Central memory CD4-positive, alpha-beta T cell (primary cell): Measurements from ENCODE around the gene TRIM3.
"Not testable (repeated sequence)": the region's sequence is repeated elsewhere in the genome, so short reads cannot be mapped to it uniquely, and the experiment has no call there.

ENCODE experiments used
- DNase-seq: peaks from one replicate; pipeline ENCODE4 v3.0.0; 2022
- total RNA-seq, 3 experiments: gene quantifications; one replicate each; lab custom pipeline; 2026; lab: John Stamatoyannopoulos, UW

TRIM3 gene
- 1.7 to 19.1 (median 16.6) reads per million in 3 experiments for total RNA-seq

DNA sequence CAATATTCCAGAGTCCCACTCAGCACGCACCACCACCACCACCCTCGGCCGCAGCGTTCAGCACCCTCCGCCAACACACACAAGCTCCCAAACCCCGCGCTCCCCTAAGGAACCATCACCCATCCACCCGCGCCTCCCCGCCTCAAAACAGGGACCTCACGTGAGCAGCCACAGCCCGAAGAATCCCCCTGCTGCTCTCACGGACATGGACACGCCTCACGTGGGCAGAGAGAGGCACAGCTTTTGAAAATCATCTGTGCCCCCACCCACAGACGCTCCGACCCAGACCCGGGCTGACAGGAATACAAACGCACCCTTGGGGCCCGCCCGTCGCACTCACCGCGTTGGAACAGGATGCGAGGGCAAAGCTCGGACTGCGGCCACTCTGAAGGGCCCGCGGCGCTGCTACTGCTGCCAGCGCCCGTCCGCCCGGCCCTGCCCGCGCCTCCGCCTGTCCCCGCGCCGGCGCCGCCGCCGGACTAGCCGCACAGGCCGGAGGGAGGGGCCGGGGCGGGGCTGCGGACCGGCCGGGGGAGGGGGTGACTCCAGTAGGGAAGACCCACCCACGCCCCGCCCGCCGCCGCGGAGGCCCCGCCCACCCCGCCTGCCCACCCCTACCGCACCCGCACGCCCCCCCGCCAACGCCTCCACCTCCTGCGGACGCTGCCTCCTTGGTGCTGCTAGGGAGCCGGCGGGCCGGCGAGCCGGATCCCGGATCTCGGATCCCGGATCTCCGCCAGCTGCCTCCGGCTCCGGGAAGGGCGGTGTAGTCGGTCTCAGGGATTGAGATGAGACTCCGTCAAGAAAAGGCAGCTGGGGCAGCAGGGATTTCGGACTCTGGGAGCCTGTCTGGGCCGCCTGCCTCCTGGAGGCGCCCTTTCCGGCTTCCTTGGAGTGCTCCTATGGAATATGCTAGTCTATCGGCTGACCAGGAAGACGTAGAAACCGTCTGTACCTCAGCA is at the start of gene TRIM3:
TRIM3 (minus strand) TSS at position 491 of the 962 bp plus-strand sequence. CDS start 8,246 bp downstream, outside the sequence.
- peak; percentile 49 for DNase-seq

DNA sequence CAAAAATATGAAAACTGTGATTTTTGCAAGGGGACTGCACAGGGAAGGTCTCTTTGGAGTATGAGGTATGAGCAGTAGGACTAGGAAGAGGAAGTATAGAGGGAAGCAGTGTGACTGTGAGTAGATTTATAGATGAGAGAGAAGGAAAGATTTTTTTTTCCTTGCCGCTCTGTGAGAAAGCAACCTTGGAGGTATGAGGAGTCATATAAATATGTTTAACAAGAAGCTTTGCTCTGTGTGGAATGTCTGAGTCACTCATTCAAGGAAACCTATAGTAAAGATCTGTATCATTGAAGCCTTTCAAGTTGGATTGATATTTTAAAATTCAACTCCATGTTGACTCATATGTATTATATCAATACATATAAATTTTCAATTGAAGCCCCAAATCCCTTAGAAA is 49.5 kb upstream of the TRIM3 start:
- DNase-seq, result no peak

DNA sequence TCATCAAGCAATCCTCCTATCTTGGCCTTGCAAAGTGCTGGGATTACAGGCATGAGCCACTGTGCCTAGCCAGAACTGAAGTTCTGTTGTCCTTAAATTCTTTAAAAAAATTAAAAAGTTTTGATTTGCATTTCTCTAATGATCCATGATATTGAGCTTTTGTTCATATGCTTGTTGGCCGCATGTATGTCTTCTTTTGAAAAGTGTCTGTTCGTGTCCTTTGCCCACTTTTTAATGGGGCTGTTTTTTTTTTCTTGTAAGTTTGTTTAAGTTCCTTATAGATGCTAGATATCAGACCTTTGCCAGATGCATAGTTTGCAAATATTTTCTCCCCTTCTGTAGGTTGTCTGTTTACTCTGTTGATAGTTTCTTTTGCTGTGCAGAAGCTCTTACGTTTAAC is 48.2 kb upstream of the TRIM3 start:
- DNase-seq, result not testable (repeated sequence)

DNA sequence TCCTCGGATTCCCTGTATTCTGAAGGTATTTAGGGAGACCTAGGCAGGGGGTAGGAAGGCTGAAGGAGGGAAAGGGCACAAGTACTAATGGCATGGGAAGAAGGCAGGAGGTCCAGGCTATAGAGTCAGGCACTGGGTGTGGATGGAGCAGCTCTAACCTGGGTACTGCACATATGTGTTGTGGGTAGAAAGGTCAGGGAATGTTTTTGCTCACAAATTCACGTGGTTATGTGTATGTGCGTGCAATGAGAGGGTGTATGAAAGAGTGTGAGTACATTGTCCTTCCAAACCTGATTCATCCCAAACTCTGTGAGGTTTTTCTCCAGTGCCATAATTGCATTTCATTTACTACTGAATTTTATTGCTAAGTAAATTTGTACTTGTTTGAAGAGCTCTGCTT is 46.5 kb upstream of the TRIM3 start:
- DNase-seq, result no peak

DNA sequence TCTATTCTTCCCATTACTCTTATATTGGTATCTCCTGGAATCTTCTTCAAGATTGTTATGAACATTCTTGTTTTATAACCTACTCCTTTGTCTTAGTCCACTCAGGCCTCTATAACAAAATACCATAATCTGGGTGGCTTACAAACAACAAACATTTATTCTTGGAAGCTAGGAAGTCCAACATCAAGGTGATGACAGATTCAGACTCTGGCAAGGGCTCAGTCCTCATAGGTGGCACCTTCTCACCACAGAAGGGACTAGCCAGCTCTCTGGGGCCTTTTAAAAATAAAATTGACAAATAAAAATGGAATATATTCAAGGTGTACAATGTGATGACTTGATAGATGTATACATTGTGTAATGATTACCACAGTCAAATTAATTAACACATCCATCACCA is 43.1 kb upstream of the TRIM3 start:
- DNase-seq, result no peak

DNA sequence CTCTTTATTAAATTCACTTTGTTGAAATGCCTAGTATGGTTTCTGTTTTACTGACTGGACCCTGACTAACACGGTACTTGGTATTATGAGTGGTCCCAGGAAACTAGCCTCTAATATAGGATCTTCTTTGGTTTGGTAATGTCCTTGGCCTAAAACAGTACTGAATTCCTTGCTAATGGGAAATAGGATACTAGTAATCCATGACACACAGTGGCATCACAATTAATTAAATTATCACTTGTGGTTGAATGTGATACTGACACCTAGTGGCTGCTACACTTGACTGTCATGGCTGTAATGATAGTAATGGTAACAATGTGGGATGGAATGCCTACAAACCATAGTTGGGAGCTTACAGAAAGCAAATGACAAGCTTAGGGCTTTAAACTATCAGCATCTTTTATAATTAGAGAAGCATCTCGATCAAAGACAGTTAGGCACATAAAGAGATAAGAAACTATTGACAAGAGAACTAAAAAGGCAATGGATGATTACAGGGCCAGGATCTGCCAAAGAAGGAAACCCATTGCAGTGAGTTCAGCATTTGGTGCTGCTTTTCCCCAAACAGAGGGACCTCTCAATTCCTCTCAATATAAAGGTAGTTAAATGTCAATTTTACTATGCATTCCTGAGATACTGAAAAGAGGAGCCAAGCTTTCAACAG is 32.0 kb upstream of the TRIM3 start:
- DNase-seq, result peak; percentile 16

DNA sequence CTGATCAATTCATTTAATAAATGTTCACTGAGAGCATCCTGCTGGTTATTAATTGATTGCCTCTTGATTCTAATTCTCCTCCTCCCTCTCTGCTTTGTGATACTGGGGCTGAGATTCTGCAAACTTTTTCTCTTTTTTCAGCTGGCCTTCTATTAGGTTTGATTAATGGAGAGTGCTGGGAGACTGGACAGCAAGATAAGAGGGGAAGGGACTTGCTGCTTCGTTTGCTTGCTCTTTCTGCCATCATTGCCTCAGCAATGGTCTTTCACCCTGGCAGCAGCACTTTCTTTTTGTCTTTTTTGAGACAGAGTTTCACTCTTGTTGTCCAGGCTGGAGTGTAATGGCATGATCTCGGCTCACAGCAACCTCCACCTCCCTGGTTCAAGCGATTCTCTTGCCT is 30.4 kb upstream of the TRIM3 start:
- no peak for DNase-seq

DNA sequence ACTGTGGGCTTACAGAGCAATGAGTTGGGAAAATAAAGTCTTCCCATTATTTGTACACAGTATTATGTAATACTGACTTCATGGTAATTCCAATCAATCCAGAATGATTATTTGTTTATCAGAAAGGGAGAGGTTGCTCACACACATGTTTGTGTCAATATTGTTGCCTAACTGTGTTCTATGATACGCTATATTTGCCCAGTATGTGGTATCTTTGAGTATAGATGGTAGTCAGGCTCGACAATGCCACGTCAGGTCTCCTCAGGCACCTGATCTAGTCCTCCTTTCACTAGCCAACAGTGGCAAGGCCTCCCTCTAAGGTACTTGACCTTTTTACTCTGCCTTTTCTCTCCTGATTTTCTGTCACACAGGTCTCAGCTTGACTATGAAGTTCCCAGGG is 28.6 kb upstream of the TRIM3 start:
- no peak for DNase-seq

DNA sequence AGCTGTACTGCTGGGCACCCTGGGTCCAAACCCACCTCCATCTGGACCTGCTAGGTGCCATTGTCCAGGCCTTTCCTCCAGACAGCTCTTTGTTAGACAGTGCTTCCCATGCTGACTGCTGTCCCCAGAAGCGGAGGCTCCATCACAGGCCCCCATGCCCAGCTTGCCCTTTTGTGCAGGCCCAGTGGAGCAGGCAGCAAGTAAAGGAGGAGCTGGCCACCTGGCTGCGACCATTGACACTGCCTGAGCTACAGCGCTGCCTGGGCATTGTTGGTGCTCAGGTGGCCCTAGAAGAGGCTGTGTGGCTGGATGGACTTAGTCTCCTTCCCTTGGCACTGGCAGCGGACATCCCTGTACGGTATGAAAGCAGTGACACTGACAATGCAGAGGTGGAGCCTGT is 24.8 kb upstream of the TRIM3 start:
- no peak for DNase-seq

DNA sequence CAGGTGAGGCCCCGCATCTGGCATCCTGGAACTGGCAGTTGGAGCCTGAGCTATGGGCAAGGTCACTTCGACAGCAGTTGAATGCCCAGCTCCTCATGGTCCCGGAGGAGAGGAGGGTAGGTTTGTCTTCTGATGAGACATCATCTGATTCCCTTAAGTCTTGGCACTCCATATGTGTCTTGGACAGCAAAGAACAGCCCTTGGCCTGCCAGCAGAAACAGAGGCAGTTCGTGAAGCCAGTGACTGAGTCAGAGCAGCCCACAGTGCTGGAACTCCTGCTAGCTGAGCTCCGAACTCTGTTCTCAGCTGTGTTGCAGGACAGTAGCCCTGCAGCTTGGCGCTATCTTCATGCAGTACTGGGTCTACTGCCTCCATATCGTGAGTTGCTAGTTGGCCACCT is 24.4 kb upstream of the TRIM3 start:
- DNase-seq, result no peak

DNA sequence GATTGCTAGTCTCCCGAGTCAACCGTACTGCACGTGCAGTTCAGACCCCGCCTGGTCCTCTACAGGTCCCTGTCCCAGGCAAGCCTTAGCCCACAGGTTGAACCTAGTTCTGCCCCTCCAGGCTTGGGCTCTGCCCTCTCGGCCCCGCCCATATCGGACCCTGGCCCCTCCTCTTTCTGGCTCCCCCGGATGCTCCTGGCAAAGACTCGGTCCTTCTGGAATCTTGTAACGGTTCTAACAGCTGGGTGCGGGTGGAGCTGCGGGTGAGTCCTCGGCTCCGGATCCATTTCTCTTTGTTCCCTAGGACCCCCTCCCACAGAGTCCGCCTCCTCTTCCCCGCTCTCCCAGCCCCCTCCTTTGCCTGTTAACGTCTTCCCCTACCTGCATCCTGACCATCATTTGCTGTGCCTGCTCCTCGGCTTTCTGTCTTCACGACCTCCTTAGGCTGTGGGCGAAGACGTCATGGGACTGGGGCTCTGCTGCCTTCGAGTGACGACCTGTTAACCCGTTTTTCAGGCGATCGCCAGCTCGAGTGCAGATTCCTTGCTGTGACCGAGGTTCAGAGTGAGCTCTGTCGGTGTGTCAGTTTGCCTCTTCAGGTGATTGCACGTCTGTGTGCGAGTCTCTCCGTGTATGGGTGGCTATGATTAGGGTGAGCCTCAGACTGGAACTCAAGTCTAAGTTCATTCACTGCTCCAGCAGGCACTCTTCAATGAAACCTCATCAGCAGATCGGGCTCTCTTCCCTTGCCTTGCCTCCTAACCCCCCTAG is 23.5 kb upstream of the TRIM3 start, which contains the start of gene DNHD1:
DNHD1 (plus strand) TSS at position 212 of the 771 bp plus-strand sequence. CDS start 936 bp downstream, outside the sequence.
- no peak for DNase-seq

DNA sequence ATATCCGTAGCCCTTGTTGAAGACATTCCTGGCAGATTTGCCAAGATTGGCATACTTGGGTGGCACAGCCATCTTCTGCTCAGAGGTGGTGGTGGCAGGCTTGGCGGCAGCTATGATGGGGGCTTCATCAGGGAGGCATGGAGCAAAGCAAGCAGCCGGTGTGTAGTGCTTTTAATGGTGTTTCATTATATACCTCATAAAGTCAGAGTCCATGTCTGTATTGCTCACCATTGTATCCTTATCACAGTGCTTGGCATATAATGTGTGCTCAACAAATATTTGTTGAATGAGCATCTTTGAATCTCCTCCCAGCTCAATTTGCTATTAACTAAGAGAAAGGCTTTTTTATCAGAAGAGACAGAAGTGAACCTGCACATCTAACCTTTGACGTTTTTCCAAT is 15.6 kb upstream of the TRIM3 start:
- DNase-seq, result no peak

DNA sequence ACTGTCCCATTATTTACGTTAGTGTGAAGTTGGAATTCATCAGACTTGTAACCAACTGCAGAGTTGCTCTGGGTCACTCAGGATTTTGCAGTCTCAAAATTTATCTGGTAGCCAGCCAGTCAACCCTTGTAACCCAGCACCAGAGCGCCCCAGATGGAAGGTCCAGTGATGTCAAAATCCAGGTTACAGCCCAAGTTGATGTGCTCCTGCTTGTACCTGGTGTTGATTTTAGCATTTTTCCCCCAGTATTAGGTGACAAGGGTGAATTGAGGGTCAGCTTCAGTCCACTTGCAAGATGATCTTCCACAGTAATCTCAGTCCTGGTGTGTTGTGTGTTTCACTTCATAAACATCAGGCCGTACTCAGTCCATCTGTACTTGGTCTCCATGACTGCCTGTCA is 15.1 kb upstream of the TRIM3 start:
- no peak for DNase-seq

DNA sequence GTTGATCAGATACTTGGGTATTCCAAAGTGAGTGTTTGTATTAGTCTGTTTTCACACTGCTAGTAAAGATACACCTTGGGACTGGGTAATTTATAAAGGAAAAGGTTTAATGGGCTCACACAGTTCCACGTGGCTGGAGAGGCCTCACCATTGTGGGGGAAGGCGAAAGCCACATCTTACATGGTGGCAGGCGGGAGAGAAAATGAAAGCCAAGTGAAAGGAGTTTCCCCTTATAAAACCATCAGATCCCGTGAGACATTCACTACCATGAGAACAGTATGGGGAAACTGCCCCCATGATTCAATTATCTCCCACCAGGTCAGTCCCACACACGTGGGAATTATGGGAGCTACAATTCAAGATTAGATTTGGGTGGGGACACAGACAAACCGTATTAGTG is 14.6 kb upstream of the TRIM3 start:
- DNase-seq, result no peak

DNA sequence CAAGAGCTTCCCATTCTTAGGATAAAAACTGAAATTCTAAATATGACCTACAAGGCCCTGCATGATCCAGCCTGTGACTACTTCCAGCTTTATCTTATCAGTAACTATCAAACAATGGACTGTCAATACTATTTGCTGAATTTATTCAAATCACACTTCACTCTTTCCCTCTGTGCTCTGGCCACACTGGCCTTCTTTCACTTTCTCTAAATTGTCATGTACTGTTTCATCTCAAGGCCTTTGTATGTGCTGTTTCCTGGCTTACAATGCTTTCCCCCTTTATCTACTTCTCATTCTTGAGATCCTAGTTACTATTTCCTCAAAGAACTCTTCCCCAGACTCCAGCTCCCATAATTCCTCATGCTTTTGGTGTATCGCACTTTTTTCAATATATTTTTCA is 13.2 kb upstream of the TRIM3 start:
- DNase-seq, result no peak

DNA sequence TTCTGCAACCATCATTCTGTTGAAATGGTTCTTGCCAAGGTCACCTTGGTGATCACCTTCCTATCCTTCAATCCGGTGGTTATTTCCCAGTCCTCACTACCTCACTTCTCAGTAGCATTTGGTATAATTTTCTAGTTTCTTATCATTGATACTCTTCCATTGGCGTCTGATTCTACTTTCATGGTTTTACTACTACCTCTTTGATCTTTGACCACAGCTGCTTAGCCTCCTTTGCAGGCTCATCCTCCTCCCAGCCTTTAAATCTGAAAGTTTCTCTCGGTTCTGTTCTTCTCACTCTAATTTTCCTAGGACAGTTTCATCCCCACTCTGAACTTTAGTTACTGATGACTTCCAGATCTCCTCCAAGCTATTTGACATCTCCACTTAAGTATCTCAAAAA is 12.5 kb upstream of the TRIM3 start:
- no peak for DNase-seq

DNA sequence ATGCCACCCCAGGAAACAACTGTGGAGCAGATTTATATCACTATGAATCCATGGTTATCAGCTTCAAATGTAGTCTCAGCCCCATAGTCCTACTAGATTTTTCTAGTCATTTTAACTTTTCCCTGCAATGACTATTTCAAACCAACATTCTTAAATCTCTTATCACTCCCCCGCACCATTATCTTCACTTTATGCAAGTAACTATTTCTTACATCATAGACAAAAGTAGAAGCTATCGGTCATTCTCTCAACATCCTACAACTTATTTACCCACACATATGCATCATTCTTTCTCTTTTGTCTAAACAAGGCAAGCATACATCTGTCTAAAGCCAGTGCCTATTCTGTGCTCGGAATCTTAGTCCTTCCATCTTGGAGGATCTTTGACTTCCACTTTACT is 11.9 kb upstream of the TRIM3 start:
- DNase-seq, result no peak

DNA sequence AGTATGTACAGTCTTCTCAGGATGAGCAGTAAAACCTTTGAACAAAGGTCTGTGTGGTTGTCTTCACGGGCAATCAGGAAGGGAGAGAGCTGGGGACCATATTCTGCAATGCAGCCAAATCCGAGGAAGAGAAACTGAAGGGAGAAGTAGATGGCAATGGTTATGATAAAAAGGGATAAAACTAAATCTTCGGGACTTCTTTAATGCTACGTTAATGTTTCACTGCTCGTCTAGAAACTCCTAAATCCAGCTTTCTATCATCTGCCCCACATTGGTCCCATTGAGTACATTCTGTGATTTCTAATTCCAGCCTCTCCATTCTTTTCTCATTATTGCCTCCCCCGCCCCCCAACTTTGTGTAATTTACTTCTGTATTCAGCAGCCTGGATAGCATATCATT is 9.3 kb upstream of the TRIM3 start:
- no peak for DNase-seq

DNA sequence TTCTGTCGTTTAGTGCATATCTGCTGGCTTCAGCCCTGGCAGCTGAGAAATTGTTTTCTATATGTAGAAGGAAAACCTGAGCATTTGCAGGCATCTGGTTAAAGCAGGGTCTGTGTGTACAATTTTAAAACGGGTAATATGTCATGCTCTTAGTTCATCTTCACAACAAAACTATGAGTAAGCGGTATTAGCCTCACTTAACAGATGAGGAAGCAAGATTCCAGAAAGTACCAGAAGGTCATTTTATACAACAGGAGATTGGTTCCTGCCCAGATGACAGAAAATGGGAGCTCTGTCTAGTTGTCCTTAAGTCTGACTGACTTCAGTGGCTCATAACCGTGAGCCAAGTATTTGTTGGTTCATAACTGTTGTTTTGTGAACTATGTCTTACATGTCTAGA is 8.7 kb upstream of the TRIM3 start:
- no peak for DNase-seq

DNA sequence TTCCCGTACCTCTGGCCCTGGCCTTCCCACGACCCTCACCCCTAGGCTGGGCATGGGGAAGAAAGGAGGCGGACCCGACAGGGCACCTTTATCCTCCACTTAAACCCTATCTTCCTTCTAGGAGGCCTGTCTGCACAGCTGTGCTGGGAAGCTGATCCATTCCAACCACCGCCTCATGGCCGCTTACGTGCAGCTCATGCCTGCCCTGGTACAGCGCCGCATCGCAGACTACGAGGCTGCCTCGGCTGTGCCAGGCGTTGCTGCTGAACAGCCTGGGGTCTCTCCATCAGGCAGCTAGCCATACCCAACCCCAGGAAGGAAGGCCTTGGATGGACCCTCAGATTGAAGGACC is 8.2 kb upstream of the TRIM3 start:
- DNase-seq, result no peak

DNA sequence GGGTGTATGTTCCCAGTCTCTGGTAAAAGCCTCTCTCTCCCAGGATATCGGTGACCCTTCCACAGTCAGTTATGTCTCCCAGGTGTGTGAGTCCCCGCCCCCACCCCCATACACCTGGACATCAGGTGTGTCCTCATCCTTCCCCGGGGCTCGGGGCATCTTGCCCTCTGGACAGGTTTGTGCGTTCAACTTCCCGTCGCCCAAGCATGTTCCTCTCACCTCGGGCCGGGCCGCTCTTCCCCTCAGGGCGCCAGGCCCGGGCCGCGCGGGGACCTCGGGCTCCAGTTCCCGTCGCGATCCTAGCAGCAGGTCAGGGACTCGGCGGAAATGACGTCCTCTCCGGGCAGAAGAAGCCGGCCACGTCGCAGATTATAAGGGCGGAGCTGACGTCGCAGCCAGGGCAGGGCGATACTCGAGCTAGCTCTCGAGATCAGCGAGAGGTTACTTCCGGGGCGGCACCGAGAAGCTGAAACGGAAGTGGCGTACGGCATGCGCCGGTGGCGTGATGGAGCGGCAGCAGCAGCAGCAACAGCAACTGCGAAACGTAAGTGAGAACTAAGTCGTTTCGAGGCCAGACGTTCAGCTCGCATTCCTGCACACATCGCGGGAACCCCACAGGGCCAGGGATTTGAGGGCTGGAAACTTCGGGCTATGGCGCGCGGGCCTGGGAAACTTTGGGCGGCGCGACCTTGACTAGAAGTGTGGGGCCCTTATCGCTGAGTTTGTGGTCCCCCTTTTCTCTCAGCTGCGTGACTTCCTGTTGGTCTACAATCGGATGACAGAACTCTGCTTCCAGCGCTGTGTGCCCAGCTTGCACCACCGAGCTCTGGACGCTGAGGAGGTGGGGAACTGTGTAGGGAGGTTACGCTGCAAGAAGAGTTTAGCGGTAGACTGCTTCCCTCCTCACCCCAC is 7.5 kb upstream of the TRIM3 start, which contains the start of the genes ARFIP2 and TIMM10B:
ARFIP2 (minus strand) TSS at position 320 of the 912 bp plus-strand sequence. CDS start 910 bp downstream, outside the sequence.
TIMM10B (plus strand) TSS at position 490 of the 912 bp plus-strand sequence; CDS start at position 506, 16 bp downstream.
- DNase-seq, result peak; percentile 93
